ENCODE results near the gene SIT1.
A peak's percentile ranks its signal among the peaks of the same experiment; 100 is the strongest.

The SIT1 gene

GRCh38 chr9:35675732-35676392 is 25.1 kb upstream of the SIT1 start:
- peak overlapping the region; percentile 49 for H3K4me3 ChIP-seq (ENCODE audit: control insufficient read depth, low read depth, low read length)
- TF ChIP-seq CTCF (IDR thresholded peaks at IDR 0.05; ENCODE audit: control insufficient read depth, insufficient read depth, low read depth, low read length, missing control alignments): no peak
- DNase-seq (ENCODE audit: low read depth): no peak

GRCh38 chr9:35675204-35675603 is 24.5 kb upstream of the SIT1 start:
- no peak overlapping the region; the same call in 1 of the 2 replicates for H3K4me3 ChIP-seq (ENCODE audit: control insufficient read depth, low read depth, low read length)
- no peak for DNase-seq (ENCODE audit: low read depth)
- TF ChIP-seq CTCF (IDR thresholded peaks at IDR 0.05; ENCODE audit: control insufficient read depth, insufficient read depth, low read depth, low read length, missing control alignments): no peak

- no peak overlapping the region for H3K4me3 ChIP-seq (ENCODE audit: control insufficient read depth, low read depth, low read length)
Measured at GRCh38 chr9:35674025-35674361, 23.3 kb upstream of the SIT1 start.

GRCh38 chr9:35673132-35674024 is 22.6 kb upstream of the SIT1 start, which contains the start of gene CA9:
TSS of gene CA9 (plus strand) at chr9:35673928. CDS start at chr9:35673960, 32 bp downstream.
- DNase-seq (ENCODE audit: low read depth): no peak
- TF ChIP-seq CTCF (IDR thresholded peaks at IDR 0.05; ENCODE audit: control insufficient read depth, insufficient read depth, low read depth, low read length, missing control alignments): no peak
- no peak within 1 kb of the TSS for H3K4me3 ChIP-seq (ENCODE audit: control insufficient read depth, low read depth, low read length)

More at GRCh38 chr9:35674025-35674361, 23.3 kb upstream of the SIT1 start:
- TF ChIP-seq CTCF (IDR thresholded peaks at IDR 0.05; ENCODE audit: control insufficient read depth, insufficient read depth, low read depth, low read length, missing control alignments): no peak
- DNase-seq (ENCODE audit: low read depth): no peak

GRCh38 chr9:35669331-35670145 is 18.8 kb upstream of the SIT1 start:
- no peak overlapping the region for H3K4me3 ChIP-seq (ENCODE audit: control insufficient read depth, low read depth, low read length)
- DNase-seq (ENCODE audit: low read depth): no peak
- TF ChIP-seq CTCF (IDR thresholded peaks at IDR 0.05; ENCODE audit: control insufficient read depth, insufficient read depth, low read depth, low read length, missing control alignments): no peak

DNA sequence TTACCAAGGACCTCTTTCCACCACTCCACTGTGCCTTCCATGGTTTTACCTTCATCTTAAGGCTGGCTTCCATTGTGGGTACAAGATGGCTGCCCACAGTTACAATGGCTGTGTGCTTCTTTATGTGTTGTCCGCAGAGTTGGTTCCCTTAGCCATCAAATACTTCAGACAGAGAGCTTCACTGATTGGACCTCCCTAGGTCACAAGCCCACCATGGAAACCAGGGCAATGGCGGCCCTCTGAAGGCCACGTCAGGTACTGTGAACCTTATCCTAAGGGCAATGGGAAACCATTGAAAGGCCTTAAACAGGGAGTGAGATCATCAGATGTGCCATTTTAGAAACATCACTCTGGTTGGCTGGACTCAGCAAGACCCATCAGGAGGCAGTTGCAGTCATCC is 17.2 kb upstream of the SIT1 start:
- no peak for DNase-seq (ENCODE audit: low read depth)
- H3K4me3 ChIP-seq (ENCODE audit: control insufficient read depth, low read depth, low read length): no peak overlapping the region
- TF ChIP-seq CTCF (IDR thresholded peaks at IDR 0.05; ENCODE audit: control insufficient read depth, insufficient read depth, low read depth, low read length, missing control alignments): no peak

Measured in AG09309 (cell line).